Smooth muscle cell (in vitro differentiated cells): ENCODE data around the gene PWWP2A. TPM values are rescaled to one million over a fixed set of nuclear protein-coding genes. Genes with fewer than 3 reads are reported as not detected.
A peak's percentile ranks its signal among the peaks of the same experiment; 100 is the strongest.

ENCODE experiments used
- DNase-seq: peaks from one replicate; lab custom pipeline; 2025; ENCODE audit not compliant: unreplicated experiment; lab: John Stamatoyannopoulos, UW
- H2AFZ ChIP-seq: fragments of 200-600 bp; sonication (generic); 2 replicates; pipeline ENCODE4 v1.6.0; 2016; ENCODE audit warnings: antibody characterized with exemption, low read depth, mild to moderate bottlenecking
- H3F3A ChIP-seq: fragments of 200-600 bp; sonication (generic); 2 replicates; pipeline ENCODE4 v1.6.0; 2017; ENCODE audit warnings: antibody characterized with exemption, low read depth
- H3K27ac ChIP-seq: fragments of 200-600 bp; sonication (generic); 2 replicates; pipeline ENCODE4 v1.5.1; 2016; ENCODE audit warnings: low read depth, mild to moderate bottlenecking
- H3K27me3 ChIP-seq: fragments of 200-600 bp; sonication (generic); 2 replicates; pipeline ENCODE4 v1.6.1; 2016; ENCODE audit warnings: low read depth, mild to moderate bottlenecking
- H3K36me3 ChIP-seq: fragments of 200-600 bp; sonication (generic); 2 replicates; pipeline ENCODE4 v1.5.1; 2016; ENCODE audit warnings: low read depth
- H3K4me1 ChIP-seq: fragments of 200-600 bp; sonication (generic); 2 replicates; pipeline ENCODE4 v1.5.1; 2016; ENCODE audit warnings: low read depth
- H3K4me2 ChIP-seq: fragments of 200-600 bp; sonication (generic); 2 replicates; pipeline ENCODE4 v1.6.0; 2016; ENCODE audit warnings: mild to moderate bottlenecking
- H3K4me3 ChIP-seq: fragments of 200-600 bp; sonication (generic); 2 replicates; pipeline ENCODE4 v1.5.1; 2016; ENCODE audit warnings: mild to moderate bottlenecking
- H3K79me2 ChIP-seq: fragments of 200-600 bp; sonication (generic); 2 replicates; pipeline ENCODE4 v1.6.0; 2016; ENCODE audit warnings: low read depth, mild to moderate bottlenecking
- H3K9ac ChIP-seq: fragments of 200-600 bp; sonication (generic); 2 replicates; pipeline ENCODE4 v1.6.0; 2016; ENCODE audit warnings: low read depth
- H3K9me3 ChIP-seq: fragments of 200-600 bp; sonication (generic); replicated peaks from 2 replicates; pipeline ENCODE4 v1.5.1; 2016; ENCODE audit warnings: low read depth
- H4K20me1 ChIP-seq: fragments of 200-600 bp; sonication (generic); 2 replicates; pipeline ENCODE4 v1.6.0; 2016; ENCODE audit warnings: low read depth
- CTCF ChIP-seq: fragments of 200-600 bp; sonication (generic); IDR thresholded peaks from 2 replicates; pipeline ENCODE4 v1.5.1; 2017; ENCODE audit warnings: borderline replicate concordance, mild to moderate bottlenecking, antibody characterized with exemption; ENCODE audit not compliant: insufficient read depth, poor library complexity, severe bottlenecking
- WGBS: methylation state at CpG from one replicate; pipeline ENCODE4 v1.1.7; 2016; ENCODE audit warnings: low lambda C conversion rate; 5-methylcytosine and 5-hydroxymethylcytosine counted together
- polyA plus RNA-seq: library from polyadenylated mRNA; unstranded; fragments of >200 nt; fragmentation: Nextera tagmentation; extraction: Ambion mirVana; gene quantifications from 2 replicates; pipeline ENCODE4 v1.2.1, GENCODE V29; 2016
- total RNA-seq: library from RNA; depleted of rRNA; stranded (reverse); fragments of >200 nt; gene quantifications from 2 replicates; pipeline ENCODE4 v1.2.3, GENCODE V29; 2014

Gene PWWP2A
- total and polyA plus RNA-seq, 2 experiments from 2014 or later, result 18.6 to 22.6 TPM

- Histone ChIP-seq H2AFZ (no peak overlapping the region), H3K27ac (no peak overlapping the region), H3K9me3 (no peaks in the 10 kb centered on the region), H3K4me3 (no peak overlapping the region), H3K27me3 (no peaks in the 10 kb centered on the region), H3F3A (peaks cover 12% of the 10 kb centered on the region), H3K4me1 (peaks cover 19% of the 10 kb centered on the region), H3K4me2 (no peak overlapping the region), H3K36me3 (no peaks in the 10 kb centered on the region), H4K20me1 (peaks cover 5% of the 10 kb centered on the region), H3K79me2 (peaks cover 9% of the 10 kb centered on the region), H3K9ac (no peak overlapping the region)
- no peak for TF ChIP-seq CTCF
- WGBS, result 90% methylated on average over 1 of the region's 1 CpG
- no peak for DNase-seq
Measured at GRCh38 chr5:160087199-160087598, 32.1 kb downstream of the PWWP2A start.

- no peak overlapping the region for H3K4me2 ChIP-seq
- DNase-seq, result no peak
- H3K9ac ChIP-seq, result no peak overlapping the region
- peaks cover 13% of the 10 kb centered on the region for H3F3A ChIP-seq
- no peaks in the 10 kb centered on the region for H3K9me3 ChIP-seq
- no peak overlapping the region for H3K4me3 ChIP-seq
- no peaks in the 10 kb centered on the region for H3K79me2 ChIP-seq
- H3K27me3 ChIP-seq, result no peaks in the 10 kb centered on the region
- TF ChIP-seq CTCF, result no peak
- no peak overlapping the region for H2AFZ ChIP-seq
- H3K27ac ChIP-seq, result peak overlapping the region; percentile 32
- H3K36me3 ChIP-seq, result no peaks in the 10 kb centered on the region
- WGBS, result 91% methylated on average over 1 of the region's 1 CpG
- H4K20me1 ChIP-seq, result no peaks in the 10 kb centered on the region
- peaks cover 25% of the 10 kb centered on the region for H3K4me1 ChIP-seq
Measured at GRCh38 chr5:160084144-160084543, 35.1 kb downstream of the PWWP2A start.

GRCh38 chr5:160083501-160083900 is 35.7 kb downstream of the PWWP2A start:
- DNase-seq, result no peak
- Histone ChIP-seq H2AFZ (no peak overlapping the region), H3K9me3 (no peaks in the 10 kb centered on the region), H3K27ac (peak overlapping the region; percentile 32), H3K4me3 (no peak overlapping the region), H3K36me3 (no peaks in the 10 kb centered on the region), H3K79me2 (no peaks in the 10 kb centered on the region), H3K9ac (no peak overlapping the region), H4K20me1 (no peaks in the 10 kb centered on the region), H3K4me1 (peaks cover 25% of the 10 kb centered on the region), H3F3A (peaks cover 13% of the 10 kb centered on the region), H3K27me3 (no peaks in the 10 kb centered on the region), H3K4me2 (peak overlapping the region; percentile 17)
- TF ChIP-seq CTCF, result no peak
- WGBS, result 68% methylated on average over 3 of the region's 3 CpGs
